AG09309 (cell line): ENCODE data around the gene ZGLP1.
A peak's percentile ranks its signal among the peaks of the same experiment; 100 is the strongest.

Experiments used
- DNase-seq: peaks from one replicate; pipeline ENCODE4 v3.0.0-alpha.2; 2010; ENCODE audit warnings: low read depth
- H3K4me3 ChIP-seq: 2 replicates; pipeline ENCODE4 v1.5.1; 2011; ENCODE audit warnings: mild to moderate bottlenecking, low read depth, low read length, moderate library complexity; ENCODE audit not compliant: control insufficient read depth
- CTCF ChIP-seq: IDR thresholded peaks from 2 replicates; pipeline ENCODE4 v1.5.1; 2011; ENCODE audit warnings: mild to moderate bottlenecking, low read depth, low read length, inconsistent platforms; ENCODE audit not compliant: insufficient read depth, control insufficient read depth; ENCODE audit errors: missing control alignments

Gene ZGLP1

GRCh38 chr19:10309423-10309822 is at the start of gene ZGLP1:
Gene ZGLP1 (minus strand): TSS chr19:10309815.
- no peak for DNase-seq
- no peak for TF ChIP-seq CTCF

GRCh38 chr19:10356431-10356830 is 46.8 kb upstream of the ZGLP1 start:
- DNase-seq = no peak

More at GRCh38 chr19:10309423-10309822, at the start of gene ZGLP1:
- no peak within 1 kb of the TSS for H3K4me3 ChIP-seq

GRCh38 chr19:10353793-10354391 is 44.3 kb upstream of the ZGLP1 start:
- H3K4me3 ChIP-seq = no peak overlapping the region
- DNase-seq = no peak
- TF ChIP-seq CTCF = no peak

More at GRCh38 chr19:10356431-10356830, 46.8 kb upstream of the ZGLP1 start:
- TF ChIP-seq CTCF = no peak
- H3K4me3 ChIP-seq = no peak overlapping the region

GRCh38 chr19:10352764-10353671 is 43.4 kb upstream of the ZGLP1 start:
- H3K4me3 ChIP-seq = no peak overlapping the region
- TF ChIP-seq CTCF = no peak
- DNase-seq = no peak

GRCh38 chr19:10346509-10346908 is 36.9 kb upstream of the ZGLP1 start:
- TF ChIP-seq CTCF = no peak
- DNase-seq = no peak
- no peak overlapping the region for H3K4me3 ChIP-seq

- no peak overlapping the region for H3K4me3 ChIP-seq
- no peak for TF ChIP-seq CTCF
- peak; percentile 44 for DNase-seq
Measured at GRCh38 chr19:10344780-10345179, 35.2 kb upstream of the ZGLP1 start.
